ENCODE data around the gene KCND3.

Gene KCND3

GRCh38 chr1:111987502-111987901 is 2.0 kb downstream of the KCND3 start:
- no peak for DNase-seq

- no peak for DNase-seq
Observed at GRCh38 chr1:111983500-111983899, 6.0 kb downstream of the KCND3 start.

GRCh38 chr1:111982428-111982827 is 7.0 kb downstream of the KCND3 start:
- no peak for DNase-seq

GRCh38 chr1:111981871-111982270 is 7.6 kb downstream of the KCND3 start:
- no peak for DNase-seq

GRCh38 chr1:111981090-111981489 is 8.4 kb downstream of the KCND3 start:
- DNase-seq: no peak

GRCh38 chr1:111980686-111981085 is 8.8 kb downstream of the KCND3 start:
- peak; percentile 24 for DNase-seq

DNA sequence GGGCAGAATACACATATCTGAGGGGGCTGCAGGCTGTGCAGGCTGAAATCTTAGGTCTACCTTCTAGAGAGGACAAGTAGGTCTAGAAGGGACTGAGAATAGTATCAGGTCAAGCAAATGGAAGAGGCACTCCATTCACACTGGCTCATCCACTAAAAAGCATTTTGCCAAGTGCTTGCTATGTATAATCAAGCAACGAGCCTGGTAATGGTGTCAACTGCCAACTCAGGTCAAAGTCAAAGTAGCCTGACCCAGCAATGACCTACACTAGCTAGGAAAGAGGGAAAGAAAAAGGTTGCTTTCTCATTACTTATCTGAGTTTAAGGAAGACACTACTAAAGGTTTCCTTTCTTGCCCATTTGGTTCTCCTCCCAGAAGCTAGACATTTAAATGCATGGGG is 10.8 kb downstream of the KCND3 start:
- DNase-seq: no peak

DNA sequence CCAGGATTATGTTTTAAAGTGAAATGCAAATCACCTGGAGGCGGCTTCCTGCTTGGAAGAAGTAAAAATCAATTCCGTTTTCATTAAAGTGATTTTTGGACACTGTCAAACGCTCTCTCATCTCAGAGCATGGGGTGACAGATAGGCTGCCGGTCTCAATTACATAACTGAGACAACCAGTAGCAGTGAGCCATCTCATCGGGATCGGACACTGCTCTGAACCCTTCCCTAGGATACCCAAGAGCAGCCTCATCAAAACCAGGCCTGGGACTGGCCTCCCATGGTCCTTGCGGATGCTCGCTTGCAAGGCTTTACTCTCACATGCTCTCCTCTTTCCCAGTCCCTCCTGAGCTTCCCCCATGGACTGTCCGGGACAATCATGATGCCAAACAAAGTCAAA is 12.1 kb downstream of the KCND3 start:
- DNase-seq: no peak

GRCh38 chr1:111976842-111977241 is 12.6 kb downstream of the KCND3 start:
- DNase-seq: no peak

DNA sequence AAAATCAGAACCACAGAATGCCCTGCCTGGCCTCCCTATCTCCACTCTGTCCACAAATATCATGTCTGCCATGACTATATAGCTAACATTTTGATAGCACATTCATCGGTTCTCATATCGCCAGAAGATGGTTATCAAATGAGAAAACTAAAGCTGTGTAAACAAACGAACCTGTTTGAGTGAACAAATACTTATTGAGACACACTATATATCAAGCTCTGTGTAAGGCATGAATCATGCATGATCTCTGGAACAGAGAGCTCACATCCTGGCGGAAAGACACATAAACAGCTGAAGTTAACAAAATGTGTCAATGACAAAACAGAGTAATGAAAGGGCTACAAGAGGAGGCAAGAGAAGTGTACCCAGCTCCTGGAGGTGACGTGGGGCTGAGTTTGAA is 13.1 kb downstream of the KCND3 start:
- peak; percentile 76 for DNase-seq

DNA sequence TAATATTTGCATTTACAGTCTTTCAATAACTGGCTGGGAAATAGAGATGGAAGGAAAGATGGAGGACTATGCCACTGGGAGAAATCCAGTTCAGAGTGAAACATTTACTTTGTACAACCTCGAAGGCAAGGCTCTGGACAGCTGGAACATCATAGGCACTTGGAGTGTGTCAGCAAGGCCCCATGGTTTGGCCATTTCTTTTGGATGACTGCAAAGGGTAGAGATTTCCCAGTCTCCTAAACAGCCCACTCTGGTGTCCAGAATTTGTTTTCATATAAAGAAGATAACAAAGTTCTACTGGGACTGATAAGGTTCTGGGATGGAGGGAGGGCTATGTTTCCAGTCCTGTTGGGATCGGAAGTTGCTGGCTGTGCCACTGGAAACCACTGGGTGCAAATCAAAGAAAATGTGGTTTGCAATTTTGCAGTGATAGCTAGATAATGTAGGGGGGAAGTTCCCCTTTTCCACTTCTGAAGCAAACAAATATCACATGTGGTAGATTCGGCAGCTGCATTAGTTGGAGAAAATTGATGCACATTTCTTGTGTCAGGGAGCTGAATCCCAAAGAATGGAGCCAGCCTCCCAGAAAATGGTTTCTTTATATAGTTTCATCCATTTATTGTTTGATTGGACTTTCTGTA is 16.2 kb downstream of the KCND3 start:
- DNase-seq: no peak

DNA sequence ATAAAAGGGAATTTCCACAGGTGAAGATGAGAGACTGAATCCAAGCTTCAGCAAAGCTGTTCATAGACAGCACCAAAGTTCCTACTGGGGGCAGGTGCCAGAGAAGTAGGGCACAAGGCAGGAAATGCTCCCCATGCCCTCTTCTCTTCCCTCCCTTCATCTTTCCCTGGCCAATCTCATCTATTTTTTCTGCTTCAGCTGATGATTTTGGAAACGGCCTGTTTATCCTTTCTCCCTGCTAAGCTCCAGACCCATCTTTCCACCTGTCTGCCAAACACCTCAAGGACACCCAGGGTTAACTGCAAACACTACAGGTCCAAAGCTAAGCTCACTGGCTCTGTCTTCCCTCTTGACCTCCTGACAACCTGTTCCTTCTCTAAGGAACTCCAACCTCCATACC is 18.1 kb downstream of the KCND3 start:
- no peak for DNase-seq

DNA sequence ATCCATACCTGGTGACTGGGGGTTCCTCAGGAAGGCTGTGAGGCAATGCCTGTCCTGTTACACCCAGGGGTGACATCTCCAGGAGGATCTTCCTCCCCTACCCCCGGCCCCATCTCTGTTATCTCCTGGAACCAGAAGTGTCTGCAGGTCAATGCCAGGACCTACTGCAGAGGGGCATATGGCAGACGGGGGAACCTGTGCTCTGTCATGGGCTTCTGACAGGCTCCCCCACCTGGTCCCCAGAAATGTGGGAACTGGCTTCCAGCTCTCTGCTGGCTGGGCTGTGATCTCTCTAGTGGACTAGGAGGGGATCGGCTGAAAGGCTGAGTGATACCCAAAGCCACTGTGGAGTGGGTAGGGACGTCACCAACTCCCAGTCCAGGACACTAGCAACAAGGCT is 21.0 kb downstream of the KCND3 start:
- DNase-seq: no peak

GRCh38 chr1:111967886-111968285 is 21.6 kb downstream of the KCND3 start:
- no peak for DNase-seq

GRCh38 chr1:111967067-111967690 is 22.3 kb downstream of the KCND3 start:
- DNase-seq: no peak

DNA sequence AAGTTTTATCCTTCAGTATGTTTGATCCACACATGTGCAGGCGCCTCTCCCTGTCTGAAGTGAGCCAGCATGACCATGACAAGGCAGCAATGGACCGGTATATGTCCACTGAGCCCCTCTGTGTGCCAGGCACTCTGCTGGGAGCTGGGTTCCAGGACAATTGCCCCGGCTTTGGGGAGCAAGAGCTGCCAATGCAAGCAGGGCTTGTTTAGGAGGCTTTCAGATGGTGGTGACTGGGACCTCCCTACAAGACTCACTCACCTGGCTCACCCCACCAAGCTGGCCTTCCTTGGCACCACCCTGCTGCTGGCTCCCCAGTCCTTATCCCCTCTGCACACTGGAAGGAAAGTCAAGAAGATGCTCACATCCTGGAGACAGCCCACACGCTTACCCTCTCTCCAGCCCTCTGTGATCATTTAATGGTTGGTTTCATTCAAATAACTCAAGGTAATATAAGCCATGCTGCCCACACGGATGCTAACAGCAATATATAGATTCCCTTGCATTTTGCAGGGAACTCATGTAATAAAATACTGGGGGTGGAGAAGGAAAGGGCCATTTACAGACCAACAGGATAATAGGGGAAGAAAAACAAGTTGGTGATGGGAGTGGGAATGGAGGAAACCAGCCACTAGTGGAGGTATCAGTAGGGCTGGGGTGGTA is 23.6 kb downstream of the KCND3 start:
- DNase-seq: no peak

- DNase-seq: no peak
Observed at GRCh38 chr1:111963985-111964738, 25.3 kb downstream of the KCND3 start.

GRCh38 chr1:111961773-111962565 is 27.5 kb downstream of the KCND3 start:
- no peak for DNase-seq

DNA sequence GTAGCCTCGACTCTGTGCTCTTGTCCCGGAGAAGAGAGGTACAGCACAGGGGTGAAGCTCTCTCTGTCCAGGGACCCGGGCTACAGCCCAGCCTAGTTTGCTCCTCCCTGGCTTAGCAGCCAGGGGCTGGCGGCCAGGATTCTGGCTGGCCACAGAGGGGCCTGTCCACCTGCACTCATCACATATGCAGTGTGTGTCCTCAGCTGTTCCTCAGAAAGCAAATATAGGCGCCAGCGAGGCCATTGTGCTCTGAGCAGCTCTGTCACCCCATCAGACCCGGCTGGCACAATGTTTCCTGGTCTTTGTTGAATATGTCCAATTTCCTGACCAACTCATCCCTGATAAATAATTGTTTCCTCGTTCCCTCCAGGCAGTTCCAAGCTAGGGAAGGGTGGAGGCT is 28.5 kb downstream of the KCND3 start:
- DNase-seq: peak; percentile 76

GRCh38 chr1:111959436-111959835 is 30.0 kb downstream of the KCND3 start:
- DNase-seq: no peak

- no peak for DNase-seq
Observed at GRCh38 chr1:111958851-111959250, 30.6 kb downstream of the KCND3 start.

DNA sequence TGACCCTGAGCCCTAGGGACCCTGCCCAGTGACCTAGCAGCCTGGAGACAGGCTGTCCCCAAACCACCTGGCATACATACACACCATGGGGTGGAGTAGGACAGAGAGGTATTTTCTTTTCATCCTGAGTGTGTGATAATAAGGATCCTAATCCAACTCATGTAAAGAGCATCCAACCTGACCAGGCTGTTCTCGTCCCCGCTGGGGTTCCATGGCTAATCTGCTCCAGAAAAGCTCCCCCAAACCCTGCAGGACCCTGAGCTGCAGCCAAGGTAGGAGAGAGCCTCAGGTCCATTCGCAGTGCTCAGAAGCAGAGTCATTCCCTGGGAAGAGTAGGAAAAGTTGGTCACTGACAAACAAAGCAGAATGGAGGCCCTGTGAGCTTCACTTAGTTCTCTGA is 31.4 kb downstream of the KCND3 start:
- no peak for DNase-seq
